MM.1S (cell line): Measurements from ENCODE around the gene TMX3.

Source experiments
- DNase-seq: peaks from one replicate; pipeline ENCODE4 v3.0.0-alpha.2; 2015
- H2AFZ ChIP-seq: fragments of 300-600 bp; sonication (generic); 2 replicates; pipeline ENCODE4 v1.6.0; 2016; ENCODE audit warnings: antibody characterized with exemption, low read length
- H3F3A ChIP-seq: fragments of 300-600 bp; sonication (generic); 2 replicates; pipeline ENCODE4 v1.6.1; 2016; ENCODE audit warnings: mild to moderate bottlenecking, antibody characterized with exemption, low read length, moderate library complexity, mixed read lengths; ENCODE audit not compliant: insufficient read depth
- H3K27ac ChIP-seq: fragments of 300-600 bp; sonication (generic); 2 replicates; pipeline ENCODE4 v1.5.1; 2016; ENCODE audit warnings: mild to moderate bottlenecking, low read length
- H3K27me3 ChIP-seq: fragments of 300-600 bp; sonication (generic); replicated peaks from 2 replicates; pipeline ENCODE4 v1.6.0; 2016; ENCODE audit warnings: low read length; ENCODE audit not compliant: insufficient read depth
- H3K36me3 ChIP-seq: fragments of 300-600 bp; sonication (generic); replicated peaks from 2 replicates; pipeline ENCODE4 v1.6.1; 2016; ENCODE audit warnings: mild to moderate bottlenecking, low read length, mixed read lengths; ENCODE audit not compliant: insufficient read depth
- H3K4me1 ChIP-seq: fragments of 300-600 bp; sonication (generic); 2 replicates; pipeline ENCODE4 v1.6.1; 2016; ENCODE audit warnings: low read length, mixed read lengths
- H3K4me2 ChIP-seq: fragments of 300-600 bp; sonication (generic); 2 replicates; pipeline ENCODE4 v1.6.0; 2016; ENCODE audit warnings: low read depth, low read length
- H3K4me3 ChIP-seq: fragments of 300-600 bp; sonication (generic); 2 replicates; pipeline ENCODE4 v1.5.1; 2016; ENCODE audit warnings: low read length, mixed read lengths
- H3K79me2 ChIP-seq: fragments of 300-600 bp; sonication (generic); 2 replicates; pipeline ENCODE4 v1.6.1; 2016; ENCODE audit warnings: mixed run types, low read length, mixed read lengths
- H3K9ac ChIP-seq: fragments of 300-600 bp; sonication (generic); 2 replicates; pipeline ENCODE4 v1.6.1; 2016; ENCODE audit warnings: low read length, mixed read lengths
- H3K9me2 ChIP-seq: fragments of 300-600 bp; sonication (generic); replicated peaks from 2 replicates; pipeline ENCODE4 v1.6.1; 2016; ENCODE audit warnings: mild to moderate bottlenecking, low read length, mixed read lengths; ENCODE audit not compliant: insufficient read depth
- H3K9me3 ChIP-seq: fragments of 300-600 bp; sonication (generic); replicated peaks from 2 replicates; pipeline ENCODE4 v1.6.1; 2016; ENCODE audit warnings: mild to moderate bottlenecking, low read length, mixed read lengths; ENCODE audit not compliant: insufficient read depth
- H4K20me1 ChIP-seq: fragments of 300-600 bp; sonication (generic); 2 replicates; pipeline ENCODE4 v1.6.1; 2016; ENCODE audit warnings: mild to moderate bottlenecking, low read length, moderate library complexity, mixed read lengths; ENCODE audit not compliant: insufficient read depth
- CTCF ChIP-seq: fragments of 300-600 bp; sonication (generic); IDR thresholded peaks from 2 replicates; pipeline ENCODE4 v1.5.1; 2016; ENCODE audit warnings: antibody characterized with exemption, low read length, mixed read lengths
- EZH2 ChIP-seq: fragments of 300-600 bp; sonication (generic); optimal IDR thresholded peaks from 2 replicates; pipeline ENCODE3; 2017; ENCODE audit warnings: low read depth, mild to moderate bottlenecking, antibody characterized with exemption, low read length, mixed read lengths
- EZH2phosphoT487 ChIP-seq: fragments of 300-600 bp; sonication (generic); IDR thresholded peaks from 2 replicates; pipeline ENCODE4 v1.6.1; 2018; ENCODE audit warnings: antibody characterized with exemption, low read length

The TMX3 gene

GRCh38 chr18:68642003-68642402 is 72.9 kb downstream of the TMX3 start:
- H4K20me1 ChIP-seq: no peaks in the 10 kb centered on the region
- H3K79me2 ChIP-seq: no peaks in the 10 kb centered on the region
- no peaks in the 10 kb centered on the region for H3K27me3 ChIP-seq
- H3K9me2 ChIP-seq: no peaks in the 10 kb centered on the region
- H3K4me3 ChIP-seq: no peak overlapping the region
- TF ChIP-seq EZH2phosphoT487 (no peak), EZH2 (no peak), CTCF (no peak)
- H2AFZ ChIP-seq: no peak overlapping the region
- H3K9ac ChIP-seq: no peak overlapping the region
- no peak overlapping the region for H3K27ac ChIP-seq
- no peak overlapping the region for H3K4me2 ChIP-seq
- no peaks in the 10 kb centered on the region for H3F3A ChIP-seq
- DNase-seq: no peak
- no peaks in the 10 kb centered on the region for H3K36me3 ChIP-seq
- H3K4me1 ChIP-seq: no peaks in the 10 kb centered on the region
- no peaks in the 10 kb centered on the region for H3K9me3 ChIP-seq

- Histone ChIP-seq H3K27ac (no peak overlapping the region), H3K9ac (no peak overlapping the region), H3K4me3 (no peak overlapping the region), H3K4me2 (no peak overlapping the region), H3K79me2 (no peaks in the 10 kb centered on the region), H3K9me2 (no peaks in the 10 kb centered on the region), H4K20me1 (no peaks in the 10 kb centered on the region), H3K27me3 (no peaks in the 10 kb centered on the region), H3K9me3 (no peaks in the 10 kb centered on the region), H3K36me3 (no peaks in the 10 kb centered on the region), H2AFZ (no peak overlapping the region), H3K4me1 (no peaks in the 10 kb centered on the region), H3F3A (no peaks in the 10 kb centered on the region)
- DNase-seq: no peak
- no peak for TF ChIP-seq EZH2phosphoT487
- TF ChIP-seq CTCF: no peak
- no peak for TF ChIP-seq EZH2
These were observed 74.0 kb downstream of the TMX3 start for GRCh38 chr18:68640861-68641260.

GRCh38 chr18:68638613-68639012 is 76.3 kb downstream of the TMX3 start:
- Histone ChIP-seq H3K79me2 (no peaks in the 10 kb centered on the region), H3K9me2 (no peaks in the 10 kb centered on the region), H3K4me1 (no peaks in the 10 kb centered on the region), H3K4me2 (no peak overlapping the region), H3K36me3 (no peaks in the 10 kb centered on the region), H3K9ac (no peak overlapping the region), H3K27me3 (no peaks in the 10 kb centered on the region), H3K4me3 (no peak overlapping the region), H3K9me3 (no peaks in the 10 kb centered on the region), H3K27ac (no peak overlapping the region), H4K20me1 (no peaks in the 10 kb centered on the region), H3F3A (no peaks in the 10 kb centered on the region), H2AFZ (no peak overlapping the region)
- no peak for TF ChIP-seq EZH2phosphoT487
- TF ChIP-seq CTCF: no peak
- TF ChIP-seq EZH2: no peak
- DNase-seq: no peak
